NT2/D1 (cell line): ENCODE results near the gene FRMD5.

Experiments used
- SUZ12 ChIP-seq: IDR thresholded peaks from 2 replicates; pipeline ENCODE4 v1.6.1; 2011; ENCODE audit not compliant: insufficient read length, insufficient read depth; ENCODE audit errors: extremely low read depth
- YY1 ChIP-seq: IDR thresholded peaks from 2 replicates; pipeline ENCODE4 v1.6.1; 2011; ENCODE audit not compliant: insufficient read length, insufficient read depth
- ZNF274 ChIP-seq: IDR thresholded peaks from 2 replicates; pipeline ENCODE4 v1.6.1; 2011; ENCODE audit warnings: mild to moderate bottlenecking, low read depth, low read length

DNA sequence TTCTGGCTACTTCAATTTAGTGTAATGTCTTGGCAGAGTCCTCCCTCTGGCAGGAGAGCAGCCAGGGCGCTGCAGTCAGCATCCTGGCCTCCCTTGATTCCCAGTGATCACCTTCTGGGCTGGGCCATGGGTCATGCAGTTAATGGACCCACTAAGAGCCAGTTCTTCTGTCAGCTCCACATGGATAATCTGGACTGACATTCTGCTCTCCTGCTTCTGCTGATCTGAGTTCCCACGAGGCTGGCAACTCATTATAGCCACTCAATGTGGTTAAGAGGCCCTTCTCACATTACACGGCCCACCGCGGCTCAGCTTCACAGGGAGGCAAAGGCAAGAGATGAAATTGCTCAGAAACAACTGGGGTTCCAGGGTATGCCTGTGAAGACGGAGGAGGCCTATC is 274.3 kb downstream of the FRMD5 start:
- TF ChIP-seq YY1 = no peak
- TF ChIP-seq SUZ12 = no peak
- no peak for TF ChIP-seq ZNF274
